ENCODE results near the gene IQCM.

IQCM gene

DNA sequence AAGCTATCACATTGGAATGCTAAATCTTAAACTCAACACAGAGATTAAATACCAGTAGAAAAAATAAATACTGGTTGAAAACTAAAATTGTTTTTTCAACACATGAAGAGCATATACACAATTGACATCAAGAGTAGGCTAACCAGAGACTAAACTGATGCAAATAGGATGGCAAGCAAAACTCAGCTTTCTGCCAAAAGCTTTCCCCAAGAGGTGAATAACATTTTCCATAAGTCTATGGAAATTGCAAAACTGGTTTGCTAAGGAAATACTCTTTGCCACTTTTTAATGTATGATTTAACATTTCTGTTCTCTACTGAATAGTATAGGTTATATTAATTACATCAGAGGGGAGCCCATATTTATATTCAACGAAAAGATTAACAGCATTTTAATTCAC lies 23.8 kb downstream of the IQCM start:
- DNase-seq (ENCODE audit: low spot score in 2 of 2) (no peak), ATAC-seq (no peak)
- Mint-ChIP-seq H3K27ac (no peak overlapping the region), H3K4me3 (no peak overlapping the region), H3K9me3 (peaks cover 7% of the 10 kb centered on the region), H3K36me3 (no peaks in the 10 kb centered on the region), H3K4me1 (no peaks in the 10 kb centered on the region)

- Mint-ChIP-seq H3K36me3 (no peaks in the 10 kb centered on the region), H3K4me1 (no peaks in the 10 kb centered on the region), H3K27ac (no peak overlapping the region), H3K9me3 (peaks cover 11% of the 10 kb centered on the region), H3K4me3 (no peak overlapping the region)
- DNase-seq (ENCODE audit: low spot score in 2 of 2) (no peak), ATAC-seq (no peak)
Measured at GRCh38 chr4:149790172-149790907, 25.3 kb downstream of the IQCM start.

DNA sequence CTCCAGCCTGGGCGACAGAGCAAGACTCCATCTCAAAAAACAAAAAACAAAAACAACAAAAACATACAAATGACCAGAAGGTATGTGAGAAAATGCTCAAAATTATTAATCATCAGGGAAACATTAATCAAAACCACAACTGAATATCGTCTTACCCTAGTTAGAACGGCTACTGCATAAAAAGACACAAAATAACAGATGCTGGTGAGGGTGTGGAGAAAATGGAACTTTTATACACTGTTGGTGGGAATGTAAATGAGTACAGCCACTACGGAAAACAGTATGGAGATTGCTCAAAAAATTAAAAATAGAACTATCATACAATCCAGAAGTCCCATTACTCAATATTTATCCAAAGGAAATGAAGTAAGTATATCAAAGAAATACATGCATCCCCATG lies 27.3 kb downstream of the IQCM start:
- ATAC-seq (no peak), DNase-seq (ENCODE audit: low spot score in 2 of 2) (no peak)
- Mint-ChIP-seq H3K4me1 (no peaks in the 10 kb centered on the region), H3K4me3 (no peak overlapping the region), H3K9me3 (peaks cover 7% of the 10 kb centered on the region), H3K36me3 (no peaks in the 10 kb centered on the region), H3K27ac (no peak overlapping the region)

DNA sequence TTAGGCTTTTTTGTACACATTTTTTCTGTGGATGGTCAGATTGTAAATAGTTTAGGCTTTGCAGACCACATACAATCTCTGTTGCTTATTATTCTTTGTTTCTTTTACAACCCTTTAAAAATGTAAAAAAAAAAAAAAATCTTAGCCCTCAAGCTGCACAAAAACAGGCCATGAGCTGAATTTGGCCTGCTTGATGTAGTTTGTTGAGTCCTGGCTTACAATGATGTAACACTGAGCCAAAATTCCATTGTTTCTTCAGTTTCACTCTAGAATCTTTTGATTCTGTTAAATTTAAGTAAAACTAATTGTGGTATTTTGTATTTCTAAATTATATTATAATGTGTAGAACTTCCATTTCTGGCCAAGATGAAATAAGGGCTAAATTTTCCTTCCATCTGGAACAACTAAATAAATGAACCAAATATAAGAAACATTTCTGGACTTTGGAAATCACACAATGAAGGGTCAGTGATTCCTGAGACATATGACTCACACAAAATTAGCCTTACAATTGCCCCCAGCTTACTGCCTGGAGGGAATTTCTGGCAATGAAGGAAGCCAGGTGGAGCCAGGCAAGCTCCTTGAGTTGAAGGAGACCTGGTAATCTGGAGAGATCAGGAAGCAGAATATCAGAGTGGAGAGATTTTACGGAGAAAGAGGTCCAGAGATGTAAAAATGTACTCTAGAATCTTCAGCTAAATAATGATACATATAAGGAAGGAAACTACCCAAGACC lies 29.8 kb downstream of the IQCM start:
- Mint-ChIP-seq H3K36me3 (no peaks in the 10 kb centered on the region), H3K9me3 (peaks cover 4% of the 10 kb centered on the region), H3K27ac (no peak overlapping the region), H3K4me1 (no peaks in the 10 kb centered on the region), H3K4me3 (no peak overlapping the region)
- no peak for DNase-seq (ENCODE audit: low spot score in 2 of 2)
- no peak for ATAC-seq

DNA sequence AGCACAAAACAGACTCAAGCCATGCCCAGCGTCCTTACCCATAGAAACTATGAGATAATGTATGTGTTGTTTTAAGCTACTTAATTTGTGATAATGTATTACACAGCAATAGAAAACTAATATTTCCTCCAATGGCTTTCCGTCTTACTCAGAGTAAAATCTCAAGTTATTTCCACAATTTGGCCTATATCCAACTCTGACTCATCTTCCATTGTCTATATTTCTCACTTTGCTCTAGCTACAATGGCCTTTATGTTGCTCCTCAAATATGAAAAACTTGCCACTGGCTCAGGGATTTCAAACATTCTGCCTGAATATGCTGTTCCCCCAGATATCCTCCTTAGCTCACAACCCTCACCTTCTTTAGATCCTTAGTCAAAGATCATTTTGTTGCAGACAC lies 31.6 kb downstream of the IQCM start:
- H3K27ac Mint-ChIP-seq, result no peak overlapping the region
- H3K36me3 Mint-ChIP-seq, result no peaks in the 10 kb centered on the region
- DNase-seq (ENCODE audit: low spot score in 2 of 2), result no peak
- H3K4me1 Mint-ChIP-seq, result no peaks in the 10 kb centered on the region
- H3K4me3 Mint-ChIP-seq, result no peak overlapping the region
- no peak for ATAC-seq
- peaks cover 4% of the 10 kb centered on the region for H3K9me3 Mint-ChIP-seq

DNA sequence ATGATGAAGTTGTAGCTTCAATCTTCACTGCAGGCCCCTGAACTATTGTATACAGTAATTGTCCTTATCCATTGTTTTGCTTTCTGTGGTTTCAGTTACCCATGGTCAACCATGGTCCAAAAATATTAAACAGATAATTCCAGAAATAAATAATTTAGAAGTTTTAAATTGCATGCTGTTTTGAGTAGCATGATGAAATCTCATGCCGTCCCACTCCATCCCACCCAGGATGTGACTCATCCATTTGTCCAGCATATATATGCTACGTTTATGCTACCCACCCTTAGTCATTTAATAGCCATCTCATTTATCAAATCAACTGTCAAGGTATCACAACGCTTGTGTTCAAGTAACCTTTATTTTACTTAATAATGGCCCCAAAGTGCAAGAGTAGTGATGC lies 34.5 kb downstream of the IQCM start:
- H3K4me1 Mint-ChIP-seq, result no peaks in the 10 kb centered on the region
- H3K9me3 Mint-ChIP-seq, result peaks cover 4% of the 10 kb centered on the region
- no peaks in the 10 kb centered on the region for H3K36me3 Mint-ChIP-seq
- DNase-seq (ENCODE audit: low spot score in 2 of 2) (no peak), ATAC-seq (no peak)
- no peak overlapping the region for H3K4me3 Mint-ChIP-seq
- no peak overlapping the region for H3K27ac Mint-ChIP-seq

GRCh38 chr4:149768477-149768876 lies 47.2 kb downstream of the IQCM start:
- Mint-ChIP-seq H3K9me3 (peaks cover 4% of the 10 kb centered on the region), H3K4me1 (no peaks in the 10 kb centered on the region), H3K27ac (no peak overlapping the region), H3K36me3 (no peaks in the 10 kb centered on the region), H3K4me3 (no peak overlapping the region)
- no peak for ATAC-seq
- DNase-seq (ENCODE audit: low spot score in 2 of 2), result no peak

- Mint-ChIP-seq H3K4me1 (no peaks in the 10 kb centered on the region), H3K36me3 (no peaks in the 10 kb centered on the region), H3K4me3 (no peak overlapping the region), H3K9me3 (no peaks in the 10 kb centered on the region), H3K27ac (no peak overlapping the region)
- ATAC-seq (no peak), DNase-seq (ENCODE audit: low spot score in 2 of 2) (no peak)
Measured at GRCh38 chr4:149766135-149766534, 49.5 kb downstream of the IQCM start.

GRCh38 chr4:149765630-149766029 lies 50.0 kb downstream of the IQCM start:
- no peak for DNase-seq (ENCODE audit: low spot score in 2 of 2)
- Mint-ChIP-seq H3K9me3 (no peaks in the 10 kb centered on the region), H3K4me1 (no peaks in the 10 kb centered on the region), H3K36me3 (no peaks in the 10 kb centered on the region), H3K27ac (no peak overlapping the region), H3K4me3 (no peak overlapping the region)
- ATAC-seq, result no peak

GRCh38 chr4:149755969-149756368 lies 59.7 kb downstream of the IQCM start:
- H3K27ac Mint-ChIP-seq, result no peak overlapping the region
- no peak for DNase-seq (ENCODE audit: low spot score in 2 of 2)

GRCh38 chr4:149754526-149754925 lies 61.1 kb downstream of the IQCM start:
- H3K36me3 Mint-ChIP-seq, result no peaks in the 10 kb centered on the region
- H3K9me3 Mint-ChIP-seq, result peaks cover 5% of the 10 kb centered on the region
- H3K4me3 Mint-ChIP-seq, result no peak overlapping the region
- ATAC-seq, result no peak
- H3K27ac Mint-ChIP-seq, result no peak overlapping the region
- H3K4me1 Mint-ChIP-seq, result no peaks in the 10 kb centered on the region
- DNase-seq (ENCODE audit: low spot score in 2 of 2), result no peak

More at GRCh38 chr4:149755969-149756368, 59.7 kb downstream of the IQCM start:
- H3K4me1 Mint-ChIP-seq, result no peaks in the 10 kb centered on the region
- ATAC-seq, result no peak
- H3K36me3 Mint-ChIP-seq, result no peaks in the 10 kb centered on the region
- no peak overlapping the region for H3K4me3 Mint-ChIP-seq
- peaks cover 5% of the 10 kb centered on the region for H3K9me3 Mint-ChIP-seq

- Mint-ChIP-seq H3K36me3 (no peaks in the 10 kb centered on the region), H3K4me3 (no peak overlapping the region), H3K27ac (no peak overlapping the region), H3K4me1 (no peaks in the 10 kb centered on the region), H3K9me3 (peaks cover 5% of the 10 kb centered on the region)
- DNase-seq (ENCODE audit: low spot score in 2 of 2), result no peak
- ATAC-seq, result no peak
Measured at GRCh38 chr4:149752729-149753128, 62.9 kb downstream of the IQCM start.

GRCh38 chr4:149751174-149751573 lies 64.5 kb downstream of the IQCM start:
- Mint-ChIP-seq H3K27ac (no peak overlapping the region), H3K4me3 (no peak overlapping the region), H3K4me1 (no peaks in the 10 kb centered on the region), H3K9me3 (peaks cover 8% of the 10 kb centered on the region), H3K36me3 (no peaks in the 10 kb centered on the region)
- no peak for DNase-seq (ENCODE audit: low spot score in 2 of 2)
- ATAC-seq, result no peak

GRCh38 chr4:149749784-149750183 lies 65.9 kb downstream of the IQCM start:
- no peak overlapping the region for H3K4me3 Mint-ChIP-seq
- no peaks in the 10 kb centered on the region for H3K36me3 Mint-ChIP-seq
- peaks cover 7% of the 10 kb centered on the region for H3K9me3 Mint-ChIP-seq
- H3K4me1 Mint-ChIP-seq, result no peaks in the 10 kb centered on the region
- DNase-seq (ENCODE audit: low spot score in 2 of 2) (no peak), ATAC-seq (no peak)
- H3K27ac Mint-ChIP-seq, result no peak overlapping the region

DNA sequence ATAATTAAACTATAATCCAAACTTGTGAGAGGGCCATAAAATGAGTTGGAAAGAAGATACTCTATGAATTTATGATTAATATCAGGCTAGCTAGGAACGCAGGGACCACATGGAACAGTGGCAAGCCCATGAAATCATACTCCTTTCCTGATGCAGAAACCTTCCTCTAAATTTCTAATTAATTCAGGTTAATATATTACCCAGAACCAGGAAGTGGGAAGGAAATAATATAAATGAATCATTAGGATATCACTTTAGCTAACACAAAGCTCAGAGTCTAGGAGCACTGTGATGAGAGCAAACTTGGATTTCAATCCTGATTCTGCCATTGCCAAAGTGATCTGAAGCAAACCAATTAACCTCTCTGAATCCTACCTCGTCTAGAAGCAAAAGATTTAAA lies 68.0 kb downstream of the IQCM start:
- no peaks in the 10 kb centered on the region for H3K4me1 Mint-ChIP-seq
- no peak overlapping the region for H3K27ac Mint-ChIP-seq
- H3K4me3 Mint-ChIP-seq, result no peak overlapping the region
- H3K9me3 Mint-ChIP-seq, result peaks cover 4% of the 10 kb centered on the region
- H3K36me3 Mint-ChIP-seq, result no peaks in the 10 kb centered on the region
- ATAC-seq (no peak), DNase-seq (ENCODE audit: low spot score in 2 of 2) (no peak)

DNA sequence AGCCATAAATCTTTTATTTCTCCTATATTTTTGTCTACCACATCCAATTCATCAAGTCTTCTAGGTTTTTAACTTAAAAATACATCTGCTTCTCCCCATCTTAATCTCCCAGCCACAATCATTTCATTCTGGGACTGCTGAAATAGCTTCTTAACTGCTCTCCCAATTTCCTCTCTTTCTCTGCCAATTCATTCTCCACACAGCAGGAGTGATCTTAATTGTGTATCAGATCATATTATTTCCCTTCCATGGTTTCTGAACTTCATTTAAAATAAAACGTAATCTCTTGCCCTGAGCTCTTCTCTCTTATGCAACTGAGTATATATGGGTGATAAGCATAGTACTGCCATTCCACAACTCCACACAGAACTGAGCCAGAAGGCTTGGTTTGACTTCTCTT lies 69.4 kb downstream of the IQCM start:
- H3K4me3 Mint-ChIP-seq, result no peak overlapping the region
- no peak overlapping the region for H3K27ac Mint-ChIP-seq
- no peaks in the 10 kb centered on the region for H3K4me1 Mint-ChIP-seq
- DNase-seq (ENCODE audit: low spot score in 2 of 2) (no peak), ATAC-seq (no peak)
- no peaks in the 10 kb centered on the region for H3K36me3 Mint-ChIP-seq
- peaks cover 4% of the 10 kb centered on the region for H3K9me3 Mint-ChIP-seq

All from stimulated activated effector memory CD8-positive, alpha-beta T cell treated with anti-CD3 and anti-CD28 coated beads, Interleukin-12 subunit alpha, Interleukin-12 subunit beta, amount 100 ng/mL, for 72 hours (primary cell).